ENCODE data around the gene SLC25A47.
"Not testable (repeated sequence)": the region's sequence is repeated elsewhere in the genome, so short reads cannot be mapped to it uniquely, and the experiment has no call there.

SLC25A47 gene

DNA sequence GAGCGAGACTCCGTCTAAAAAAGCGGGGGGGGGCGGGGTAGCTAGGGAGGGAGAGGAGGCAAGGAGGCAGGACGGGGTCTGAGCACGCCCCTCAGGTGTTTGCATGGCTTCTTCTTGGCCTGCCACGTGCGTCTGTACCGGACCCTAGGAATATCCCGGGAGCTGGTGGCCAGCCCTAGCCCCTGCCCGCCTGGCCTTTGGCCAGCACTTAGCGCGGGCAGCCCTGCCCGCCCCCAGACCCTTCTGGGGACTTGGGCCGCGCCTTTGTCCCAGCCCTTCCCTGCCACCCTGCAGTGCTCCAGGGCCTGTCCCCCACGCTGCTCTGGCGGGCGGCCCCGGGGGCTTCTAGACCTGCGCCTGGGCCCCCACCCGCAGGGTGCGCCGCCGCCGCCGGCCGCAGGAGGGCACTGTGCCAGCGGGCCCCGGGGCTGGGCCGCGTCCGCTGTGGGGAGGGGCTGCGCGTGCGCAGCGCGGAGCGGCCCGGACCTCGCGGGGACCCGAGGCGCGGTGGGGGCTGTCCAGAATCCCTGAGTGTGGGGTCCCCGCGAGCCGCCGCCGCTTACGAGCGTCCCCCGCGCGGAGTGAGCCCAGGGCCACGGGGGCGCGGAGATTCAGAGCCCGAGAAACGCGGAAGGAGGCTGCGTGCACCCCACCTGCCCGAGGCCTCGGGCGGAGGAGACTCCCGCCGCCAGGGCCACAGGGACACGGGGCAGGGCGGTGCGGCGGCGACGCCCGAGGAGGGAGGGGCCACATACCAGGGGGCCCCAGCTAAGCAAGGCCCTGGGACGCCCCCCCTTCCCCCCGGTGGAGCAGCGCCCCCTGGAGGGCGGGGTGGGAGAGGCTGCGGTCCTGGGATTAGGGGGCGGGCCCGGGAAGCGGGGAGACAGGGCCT, 37.9 kb upstream of the SLC25A47 start:
- peak overlapping the region; percentile 77 for H3K4me3 ChIP-seq (ENCODE audit: low read depth, low read length)
- TF ChIP-seq, protein P1, sequence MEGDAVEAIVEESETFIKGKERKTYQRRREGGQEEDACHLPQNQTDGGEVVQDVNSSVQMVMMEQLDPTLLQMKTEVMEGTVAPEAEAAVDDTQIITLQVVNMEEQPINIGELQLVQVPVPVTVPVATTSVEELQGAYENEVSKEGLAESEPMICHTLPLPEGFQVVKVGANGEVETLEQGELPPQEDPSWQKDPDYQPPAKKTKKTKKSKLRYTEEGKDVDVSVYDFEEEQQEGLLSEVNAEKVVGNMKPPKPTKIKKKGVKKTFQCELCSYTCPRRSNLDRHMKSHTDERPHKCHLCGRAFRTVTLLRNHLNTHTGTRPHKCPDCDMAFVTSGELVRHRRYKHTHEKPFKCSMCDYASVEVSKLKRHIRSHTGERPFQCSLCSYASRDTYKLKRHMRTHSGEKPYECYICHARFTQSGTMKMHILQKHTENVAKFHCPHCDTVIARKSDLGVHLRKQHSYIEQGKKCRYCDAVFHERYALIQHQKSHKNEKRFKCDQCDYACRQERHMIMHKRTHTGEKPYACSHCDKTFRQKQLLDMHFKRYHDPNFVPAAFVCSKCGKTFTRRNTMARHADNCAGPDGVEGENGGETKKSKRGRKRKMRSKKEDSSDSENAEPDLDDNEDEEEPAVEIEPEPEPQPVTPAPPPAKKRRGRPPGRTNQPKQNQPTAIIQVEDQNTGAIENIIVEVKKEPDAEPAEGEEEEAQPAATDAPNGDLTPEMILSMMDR (IDR thresholded peaks at IDR 0.05; ENCODE audit: low read depth, low read length) = peak; percentile 76
- no peaks in the 10 kb centered on the region for H3K27me3 ChIP-seq (ENCODE audit: insufficient read depth, low read depth, severe bottlenecking)
- H3K27ac ChIP-seq = peak overlapping the region; percentile 95
- peak; percentile 68 for DNase-seq
- peaks cover 11% of the 10 kb centered on the region; the same call in 1 of the 2 replicates for H3K36me3 ChIP-seq
- H3K9me3 ChIP-seq (ENCODE audit: severe bottlenecking) = no peaks in the 10 kb centered on the region

DNA sequence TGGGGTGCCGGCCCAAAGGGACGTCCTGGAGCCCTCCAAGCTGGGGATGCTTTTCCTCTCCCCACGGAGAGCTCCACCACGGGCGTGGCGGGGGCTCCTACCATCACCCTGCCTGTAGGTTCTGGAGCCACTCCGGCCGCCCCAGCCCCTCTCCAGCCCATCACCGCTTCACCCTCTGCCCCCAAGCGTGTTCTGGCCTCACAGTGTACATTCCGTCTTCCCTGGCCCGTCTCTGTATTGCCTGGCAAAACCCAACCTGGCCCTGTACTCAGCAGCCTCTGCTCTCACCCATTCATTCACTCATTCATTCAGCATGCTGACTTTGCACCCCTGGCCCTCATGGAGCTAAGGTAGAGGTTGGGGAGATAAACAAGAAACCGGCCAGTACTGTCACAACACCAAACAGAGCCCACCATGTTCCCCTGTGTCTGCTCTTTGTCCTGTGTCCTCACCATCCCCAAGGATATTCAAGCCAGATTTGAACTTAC, 37.2 kb upstream of the SLC25A47 start:
- Histone ChIP-seq H3K36me3 (peaks cover 18% of the 10 kb centered on the region; the same call in 1 of the 2 replicates), H3K4me3 (ENCODE audit: low read depth, low read length) (peak overlapping the region; percentile 77), H3K27ac (peak overlapping the region; percentile 95), H3K9me3 (ENCODE audit: severe bottlenecking) (no peaks in the 10 kb centered on the region), H3K27me3 (ENCODE audit: insufficient read depth, low read depth, severe bottlenecking) (no peaks in the 10 kb centered on the region)
- TF ChIP-seq, protein P1 (IDR thresholded peaks at IDR 0.05; ENCODE audit: low read depth, low read length) = no peak
- DNase-seq = no peak

DNA sequence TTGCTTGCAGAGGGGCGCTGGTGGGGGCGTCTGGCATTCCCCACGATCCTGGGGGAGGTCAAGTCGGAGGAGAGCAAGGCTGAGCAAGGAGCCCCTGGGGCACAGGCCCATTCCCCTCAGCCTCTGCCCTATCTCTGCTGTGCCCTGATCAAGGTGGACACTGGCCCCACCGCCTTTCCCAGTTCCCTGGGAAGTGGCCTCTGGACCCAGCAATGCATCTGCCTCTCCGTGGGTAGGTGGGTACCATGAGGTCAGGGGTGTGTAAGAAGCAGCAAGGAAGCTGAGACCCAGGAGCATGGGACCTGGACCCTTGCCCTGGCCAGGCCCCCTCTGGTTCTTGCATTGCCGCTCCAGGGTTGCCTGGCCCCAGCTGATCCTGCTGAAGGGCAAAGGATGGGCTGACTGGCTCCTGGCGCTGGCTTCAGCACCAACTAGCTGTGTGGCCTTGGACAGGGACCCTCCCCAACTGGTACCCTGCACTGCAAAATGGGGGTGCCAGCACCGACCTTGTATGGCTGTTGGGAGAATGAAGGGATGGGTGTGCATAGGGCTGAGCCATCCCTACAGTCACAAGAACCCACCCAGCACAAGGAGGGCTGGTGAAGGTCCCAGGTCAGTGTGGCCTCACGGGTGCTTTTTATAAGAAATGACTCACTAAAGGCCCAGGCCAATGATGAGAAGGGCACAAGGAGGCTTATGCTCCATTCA, 36.5 kb upstream of the SLC25A47 start:
- no peaks in the 10 kb centered on the region for H3K9me3 ChIP-seq (ENCODE audit: severe bottlenecking)
- DNase-seq = no peak
- TF ChIP-seq, protein P1 (IDR thresholded peaks at IDR 0.05; ENCODE audit: low read depth, low read length) = no peak
- no peaks in the 10 kb centered on the region for H3K27me3 ChIP-seq (ENCODE audit: insufficient read depth, low read depth, severe bottlenecking)
- no peak overlapping the region for H3K4me3 ChIP-seq (ENCODE audit: low read depth, low read length)
- no peak overlapping the region for H3K27ac ChIP-seq
- H3K36me3 ChIP-seq = peaks cover 25% of the 10 kb centered on the region

DNA sequence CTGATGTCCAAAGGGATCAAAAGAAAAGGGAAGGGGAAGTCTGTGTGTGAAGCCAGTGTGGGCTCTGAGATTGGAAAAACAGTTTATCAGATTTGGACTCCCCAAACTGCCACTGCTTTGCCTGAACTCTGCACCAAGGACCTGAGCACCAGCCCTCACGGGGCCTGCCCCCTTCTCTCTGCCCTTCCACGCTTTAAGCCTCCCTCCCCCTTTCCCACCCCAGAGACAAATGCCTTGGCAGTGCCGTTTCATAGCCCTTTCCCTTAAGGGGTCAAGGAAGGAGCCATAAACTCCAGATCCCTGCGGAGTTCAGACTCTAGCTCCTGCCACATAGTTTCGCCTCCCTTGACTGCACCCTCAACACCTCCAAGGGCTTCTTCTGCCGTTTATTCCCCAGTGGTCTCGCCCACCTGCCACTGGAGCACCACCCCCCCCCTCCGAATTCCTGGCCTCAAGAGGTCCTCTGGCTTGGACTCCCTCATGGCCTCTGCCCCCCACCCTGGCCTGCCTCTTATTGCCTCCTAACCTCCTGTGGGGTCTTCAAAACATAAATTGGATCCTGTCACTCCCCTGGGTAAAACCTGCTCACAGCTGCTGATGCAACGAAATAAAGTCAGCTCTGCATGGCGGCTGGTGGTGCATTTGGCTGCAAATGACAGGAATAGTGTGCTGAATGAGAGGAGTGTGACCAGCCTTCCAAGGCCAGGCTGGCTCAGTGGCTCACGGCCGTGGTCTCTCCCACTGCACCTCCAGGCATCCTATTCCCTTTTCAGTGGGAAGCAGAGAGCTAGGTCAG, 35.7 kb upstream of the SLC25A47 start:
- Histone ChIP-seq H3K27me3 (ENCODE audit: insufficient read depth, low read depth, severe bottlenecking) (no peaks in the 10 kb centered on the region), H3K27ac (no peak overlapping the region), H3K36me3 (peaks cover 26% of the 10 kb centered on the region), H3K9me3 (ENCODE audit: severe bottlenecking) (no peaks in the 10 kb centered on the region), H3K4me3 (ENCODE audit: low read depth, low read length) (no peak overlapping the region)
- TF ChIP-seq, protein P1 (IDR thresholded peaks at IDR 0.05; ENCODE audit: low read depth, low read length) = no peak
- no peak for DNase-seq

DNA sequence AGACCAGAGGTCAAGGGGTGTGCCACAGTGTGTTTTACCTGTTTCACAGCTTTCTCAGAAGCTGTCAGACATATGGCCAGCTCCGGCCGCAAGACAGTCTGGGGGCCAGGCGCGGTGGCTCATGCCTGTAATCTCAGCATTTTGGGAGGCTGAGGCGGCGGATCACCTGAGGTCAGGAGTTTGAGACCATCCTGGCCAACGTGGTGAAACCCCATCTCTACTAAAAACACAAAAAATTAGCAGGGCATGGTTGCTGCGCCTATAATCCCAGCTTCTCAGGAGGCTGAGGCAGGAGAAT, 35.2 kb upstream of the SLC25A47 start:
- not testable (repeated sequence) for H3K27me3 ChIP-seq (ENCODE audit: insufficient read depth, low read depth, severe bottlenecking); H3K4me3 ChIP-seq (ENCODE audit: low read depth, low read length); DNase-seq; H3K9me3 ChIP-seq (ENCODE audit: severe bottlenecking); H3K27ac ChIP-seq
- H3K36me3 ChIP-seq = peaks cover 29% of the 10 kb centered on the region

Data from WERI-Rb-1 (cell line).